GM21360 (cell line): ENCODE results near the gene CHRNB1.

ENCODE experiments used
- ATAC-seq: cut with Tn5 transposase; IDR thresholded peaks from one replicate; pipeline ENCODE4 v1.9.1; 2021; ENCODE audit warnings: mild to moderate bottlenecking, moderate library complexity; ENCODE audit not compliant: unreplicated experiment

CHRNB1 gene

GRCh38 chr17:7415784-7416183, 29.1 kb upstream of the CHRNB1 start:
- ATAC-seq: no peak

- ATAC-seq: no peak
Measured at GRCh38 chr17:7416323-7416722, 28.5 kb upstream of the CHRNB1 start.

- no peak for ATAC-seq
Measured at GRCh38 chr17:7417056-7417655, 27.7 kb upstream of the CHRNB1 start.

GRCh38 chr17:7418472-7419152, 26.2 kb upstream of the CHRNB1 start:
- no peak for ATAC-seq

- ATAC-seq: no peak
Measured at GRCh38 chr17:7419819-7420610, 24.8 kb upstream of the CHRNB1 start, which contains the start of gene SPEM1. SPEM1 (plus strand) TSS chr17:7420324; CDS start chr17:7420385, 61 bp downstream.

- ATAC-seq: no peak
Measured at GRCh38 chr17:7421186-7421585, 23.7 kb upstream of the CHRNB1 start.

GRCh38 chr17:7423679-7424078, 21.2 kb upstream of the CHRNB1 start:
- ATAC-seq: no peak

- no peak for ATAC-seq
Measured at GRCh38 chr17:7425316-7425715, 19.5 kb upstream of the CHRNB1 start, which contains the start of gene SPEM2. SPEM2 (plus strand) TSS chr17:7425616; CDS start chr17:7425689, 73 bp downstream.

GRCh38 chr17:7425756-7426155, 19.1 kb upstream of the CHRNB1 start:
- no peak for ATAC-seq

- no peak for ATAC-seq
Measured at GRCh38 chr17:7426203-7426863, 18.5 kb upstream of the CHRNB1 start.

GRCh38 chr17:7426896-7427489, 17.9 kb upstream of the CHRNB1 start:
- no peak for ATAC-seq

GRCh38 chr17:7427549-7427948, 17.3 kb upstream of the CHRNB1 start:
- no peak for ATAC-seq

- ATAC-seq: no peak
Measured at GRCh38 chr17:7428557-7428956, 16.3 kb upstream of the CHRNB1 start, which contains the start of gene SPEM3. SPEM3 (plus strand) TSS chr17:7428857; CDS start chr17:7428903, 46 bp downstream.

- no peak for ATAC-seq
Measured at GRCh38 chr17:7429722-7430121, 15.1 kb upstream of the CHRNB1 start.

GRCh38 chr17:7431231-7431630, 13.6 kb upstream of the CHRNB1 start:
- no peak for ATAC-seq

- no peak for ATAC-seq
Measured at GRCh38 chr17:7432296-7432695, 12.6 kb upstream of the CHRNB1 start.

- no peak for ATAC-seq
Measured at GRCh38 chr17:7435676-7436555, 8.9 kb upstream of the CHRNB1 start.

GRCh38 chr17:7436556-7437368, 8.1 kb upstream of the CHRNB1 start:
- no peak for ATAC-seq

- ATAC-seq: no peak
Measured at GRCh38 chr17:7437369-7437863, 7.4 kb upstream of the CHRNB1 start.
